H9 (cell line): ENCODE data around the gene HSPB8. TPM values are rescaled to one million over a fixed set of nuclear protein-coding genes. Genes with fewer than 3 reads are reported as not detected.
A peak's percentile ranks its signal among the peaks of the same experiment; 100 is the strongest.

Source experiments
- DNase-seq: peaks from one replicate; pipeline ENCODE4 v3.0.0-alpha.2; 2017
- H2AFZ ChIP-seq: one replicate; pipeline ENCODE4 v1.6.1; 2013; ENCODE audit warnings: mild to moderate bottlenecking, low read length, control low read depth, moderate library complexity
- H2AK5ac ChIP-seq: 2 replicates; pipeline ENCODE4 v1.6.1; 2013; ENCODE audit warnings: low read length, control low read depth, mixed read lengths; ENCODE audit not compliant: insufficient read length
- H2BK120ac ChIP-seq: one replicate; pipeline ENCODE4 v1.6.1; 2013; ENCODE audit warnings: low read depth, mild to moderate bottlenecking, low read length, control low read depth, inconsistent platforms; ENCODE audit not compliant: poor library complexity, severe bottlenecking
- H2BK12ac ChIP-seq: 2 replicates; pipeline ENCODE4 v1.6.1; 2013; ENCODE audit warnings: low read length, control low read depth, mixed read lengths, low read depth; ENCODE audit not compliant: insufficient read length
- H2BK15ac ChIP-seq: 2 replicates; pipeline ENCODE4 v1.6.1; 2013; ENCODE audit warnings: low read depth, low read length, control low read depth
- H2BK20ac ChIP-seq: one replicate; pipeline ENCODE4 v1.6.1; 2013; ENCODE audit warnings: low read depth, mild to moderate bottlenecking, low read length, control low read depth, inconsistent platforms; ENCODE audit not compliant: poor library complexity, severe bottlenecking
- H2BK5ac ChIP-seq: 2 replicates; pipeline ENCODE4 v1.6.1; 2013; ENCODE audit warnings: low read length, control low read depth, mixed read lengths; ENCODE audit not compliant: insufficient read length
- H3K14ac ChIP-seq: 2 replicates; pipeline ENCODE4 v1.6.1; 2013; ENCODE audit warnings: low read length, control low read depth; ENCODE audit not compliant: insufficient read depth
- H3K18ac ChIP-seq: 2 replicates; pipeline ENCODE4 v1.6.1; 2013; ENCODE audit warnings: low read depth, mild to moderate bottlenecking, mixed read lengths, low read length, control low read depth; ENCODE audit not compliant: insufficient read length
- H3K23ac ChIP-seq: 2 replicates; pipeline ENCODE4 v1.6.1; 2013; ENCODE audit warnings: low read length, control low read depth, mixed read lengths, low read depth; ENCODE audit not compliant: insufficient read length
- H3K23me2 ChIP-seq: 2 replicates; pipeline ENCODE4 v1.6.1; 2013; ENCODE audit warnings: low read depth, mild to moderate bottlenecking, mixed read lengths, low read length, control low read depth; ENCODE audit not compliant: insufficient read length, poor library complexity, severe bottlenecking
- H3K27ac ChIP-seq: 2 replicates; pipeline ENCODE4 v1.5.1; 2013; ENCODE audit warnings: low read length, control low read depth, mixed read lengths, low read depth; ENCODE audit not compliant: insufficient read length
- H3K27me3 ChIP-seq: 2 replicates; pipeline ENCODE4 v1.6.1; 2013; ENCODE audit warnings: low read length, control low read depth, inconsistent platforms; ENCODE audit not compliant: insufficient read depth
- H3K4ac ChIP-seq: 2 replicates; pipeline ENCODE4 v1.6.1; 2013; ENCODE audit warnings: low read depth, mild to moderate bottlenecking, control low read depth, inconsistent platforms, low read length, moderate library complexity
- H3K4me1 ChIP-seq: 2 replicates; pipeline ENCODE4 v1.6.1; 2013; ENCODE audit warnings: low read length, control low read depth, inconsistent platforms; ENCODE audit not compliant: insufficient read depth
- H3K4me2 ChIP-seq: 2 replicates; pipeline ENCODE4 v1.6.1; 2013; ENCODE audit warnings: low read length, control low read depth, mixed read lengths; ENCODE audit not compliant: insufficient read length, insufficient read depth
- H3K56ac ChIP-seq: 2 replicates; pipeline ENCODE4 v1.6.1; 2013; ENCODE audit warnings: low read depth, mild to moderate bottlenecking, mixed read lengths, low read length, control low read depth; ENCODE audit not compliant: insufficient read length
- H3K79me1 ChIP-seq: 2 replicates; pipeline ENCODE4 v1.6.1; 2013; ENCODE audit warnings: low read depth, mild to moderate bottlenecking, moderate library complexity, low read length, control low read depth, inconsistent platforms; ENCODE audit not compliant: insufficient read depth, poor library complexity, severe bottlenecking
- H3K79me2 ChIP-seq: 2 replicates; pipeline ENCODE4 v1.6.1; 2013; ENCODE audit warnings: low read length, control low read depth, inconsistent platforms; ENCODE audit not compliant: insufficient read depth
- H3K9ac ChIP-seq: 2 replicates; pipeline ENCODE4 v1.6.1; 2013; ENCODE audit warnings: low read length, control low read depth, mixed read lengths; ENCODE audit not compliant: insufficient read length; ENCODE audit errors: extremely low read depth
- H3K9me3 ChIP-seq: one replicate; pipeline ENCODE4 v1.6.1; 2013; ENCODE audit warnings: low read depth, low read length, inconsistent platforms; ENCODE audit not compliant: control insufficient read depth
- H3T11ph ChIP-seq: one replicate; pipeline ENCODE4 v1.6.1; 2013; ENCODE audit warnings: mild to moderate bottlenecking, low read length, control low read depth, inconsistent platforms
- H4K20me1 ChIP-seq: one replicate; pipeline ENCODE4 v1.6.1; 2013; ENCODE audit not compliant: control insufficient read depth, insufficient read length, insufficient read depth
- H4K5ac ChIP-seq: 2 replicates; pipeline ENCODE4 v1.6.1; 2013; ENCODE audit warnings: low read depth, mild to moderate bottlenecking, mixed read lengths, low read length, control low read depth; ENCODE audit not compliant: insufficient read length
- H4K8ac ChIP-seq: replicated peaks from 2 replicates; pipeline ENCODE4 v1.6.1; 2013; ENCODE audit warnings: low read length, control low read depth, mixed read lengths, low read depth; ENCODE audit not compliant: insufficient read length
- H4K91ac ChIP-seq: 2 replicates; pipeline ENCODE4 v1.6.1; 2013; ENCODE audit warnings: low read depth, mild to moderate bottlenecking, moderate library complexity, mixed read lengths, low read length, control low read depth; ENCODE audit not compliant: insufficient read length
- H3K27ac Mint-ChIP-seq, 3 experiments: 2 replicates in 2 of 3; 3 replicates in 1 of 3; pipeline ENCODE4 v1.8.0; 2020 to 2021; ENCODE audit warnings: mixed read lengths in 3 of 3, mild to moderate bottlenecking in 1 of 3, moderate library complexity in 1 of 3
- H3K27me3 Mint-ChIP-seq: 2 replicates; pipeline ENCODE4 v1.8.0; 2021; ENCODE audit warnings: low read depth, mild to moderate bottlenecking, moderate library complexity, mixed read lengths
- H3K36me3 Mint-ChIP-seq, 3 experiments: 2 replicates in 2 of 3; 3 replicates in 1 of 3; pipeline ENCODE4 v1.8.0; 2020 to 2021; ENCODE audit warnings: low read depth in 3 of 3, mixed read lengths in 3 of 3; ENCODE audit not compliant: insufficient read depth in 1 of 3
- H3K4me1 Mint-ChIP-seq, 2 experiments: 2 replicates each; pipeline ENCODE4 v1.8.0; 2020; ENCODE audit warnings: mixed read lengths in 2 of 2
- H3K4me3 Mint-ChIP-seq, 2 experiments: 2 replicates in 1 of 2; 3 replicates in 1 of 2; pipeline ENCODE4 v1.8.0; 2020 to 2021; ENCODE audit warnings: mild to moderate bottlenecking in 2 of 2, mixed read lengths in 2 of 2, moderate library complexity in 1 of 2
- H3K9me3 Mint-ChIP-seq, 2 experiments: 2 replicates in 1 of 2; 3 replicates in 1 of 2; pipeline ENCODE4 v1.8.0; 2020; ENCODE audit warnings: mild to moderate bottlenecking in 2 of 2, mixed read lengths in 2 of 2, moderate library complexity in 1 of 2
- CTCF ChIP-seq: fragments of 200-600 bp; sonication (generic); conservative IDR thresholded peaks from 3 replicates; pipeline ENCODE4 v1.8.0; 2021; ENCODE audit warnings: antibody characterized with exemption, mild to moderate bottlenecking
- WGBS: extraction: QIAGEN DNeasy Blood & Tissue Kit; methylation state at CpG from one replicate; pipeline ENCODE4 v1.1.7; 2013; ENCODE audit warnings: missing lambda C conversion rate, low lambda C conversion rate, mixed read lengths; ENCODE audit not compliant: insufficient read length; ENCODE audit errors: extremely low coverage; 5-methylcytosine and 5-hydroxymethylcytosine counted together
- total RNA-seq: library from RNA; stranded (reverse); gene quantifications from 2 replicates; pipeline ENCODE4 v1.2.1, GENCODE V29; 2021

Gene HSPB8
- total RNA-seq, 1 experiment from 2014 or later, result 3.0 TPM

- no peak overlapping the region for H4K5ac ChIP-seq
- WGBS, result no CpG with 5 or more reads among the region's 5 CpGs
- no peak overlapping the region for H2BK15ac ChIP-seq
- no peak overlapping the region for H3K27ac ChIP-seq
- TF ChIP-seq CTCF, result no peak
- H4K91ac ChIP-seq, result no peak overlapping the region
- H4K8ac ChIP-seq, result no peak overlapping the region
- H2BK20ac ChIP-seq, result no peak overlapping the region
- no peak overlapping the region for H2BK120ac ChIP-seq
- peaks cover 3% of the 10 kb centered on the region for H3K27me3 Mint-ChIP-seq
- peaks cover 6% of the 10 kb centered on the region for H3K23me2 ChIP-seq
- H3K79me2 ChIP-seq, result no peaks in the 10 kb centered on the region
- H3K27me3 ChIP-seq, result no peaks in the 10 kb centered on the region
- H3K9ac ChIP-seq, result no peak overlapping the region
- no peaks in the 10 kb centered on the region for H3K79me1 ChIP-seq
- no peak overlapping the region for H3K23ac ChIP-seq
- H3K4me1 Mint-ChIP-seq, result peaks cover 39 to 44% of the 10 kb centered on the region in 2 experiments
- peaks cover 3% of the 10 kb centered on the region; the same call in 1 of the 2 replicates for H3K4me1 ChIP-seq
- no peak overlapping the region for H3T11ph ChIP-seq
- no peak overlapping the region for H3K18ac ChIP-seq
- no peak overlapping the region for H2BK12ac ChIP-seq
- H2AK5ac ChIP-seq, result no peak overlapping the region
- H4K20me1 ChIP-seq, result no peaks in the 10 kb centered on the region
- no peak overlapping the region for H3K56ac ChIP-seq
- peaks cover 0 to 4% (median 0%) of the 10 kb centered on the region in 3 experiments; a peak in 3 of 7 replicates for H3K36me3 Mint-ChIP-seq
- no peaks in the 10 kb centered on the region for H3K9me3 Mint-ChIP-seq
- no peaks in the 10 kb centered on the region for H3K9me3 ChIP-seq
- no peak overlapping the region for H3K4ac ChIP-seq
- H2AFZ ChIP-seq, result no peak overlapping the region
- no peak overlapping the region for H3K14ac ChIP-seq
- no peak overlapping the region for H2BK5ac ChIP-seq
- H3K4me3 Mint-ChIP-seq, result no peak overlapping the region
- DNase-seq, result no peak
- peak overlapping the region in 2 of 3 experiments; percentile 36 to 62; a peak in 2 of 7 replicates for H3K27ac Mint-ChIP-seq
- H3K4me2 ChIP-seq, result no peak overlapping the region
Measured at GRCh38 chr12:119182701-119183493, 4.2 kb downstream of the HSPB8 start.
